ENCODE measurements around the gene PCK1. TPM values are rescaled to one million over a fixed set of nuclear protein-coding genes. Genes with fewer than 3 reads are reported as not detected.

The PCK1 gene
- total RNA-seq, 1 donor from 2014 or later, result not detected

DNA sequence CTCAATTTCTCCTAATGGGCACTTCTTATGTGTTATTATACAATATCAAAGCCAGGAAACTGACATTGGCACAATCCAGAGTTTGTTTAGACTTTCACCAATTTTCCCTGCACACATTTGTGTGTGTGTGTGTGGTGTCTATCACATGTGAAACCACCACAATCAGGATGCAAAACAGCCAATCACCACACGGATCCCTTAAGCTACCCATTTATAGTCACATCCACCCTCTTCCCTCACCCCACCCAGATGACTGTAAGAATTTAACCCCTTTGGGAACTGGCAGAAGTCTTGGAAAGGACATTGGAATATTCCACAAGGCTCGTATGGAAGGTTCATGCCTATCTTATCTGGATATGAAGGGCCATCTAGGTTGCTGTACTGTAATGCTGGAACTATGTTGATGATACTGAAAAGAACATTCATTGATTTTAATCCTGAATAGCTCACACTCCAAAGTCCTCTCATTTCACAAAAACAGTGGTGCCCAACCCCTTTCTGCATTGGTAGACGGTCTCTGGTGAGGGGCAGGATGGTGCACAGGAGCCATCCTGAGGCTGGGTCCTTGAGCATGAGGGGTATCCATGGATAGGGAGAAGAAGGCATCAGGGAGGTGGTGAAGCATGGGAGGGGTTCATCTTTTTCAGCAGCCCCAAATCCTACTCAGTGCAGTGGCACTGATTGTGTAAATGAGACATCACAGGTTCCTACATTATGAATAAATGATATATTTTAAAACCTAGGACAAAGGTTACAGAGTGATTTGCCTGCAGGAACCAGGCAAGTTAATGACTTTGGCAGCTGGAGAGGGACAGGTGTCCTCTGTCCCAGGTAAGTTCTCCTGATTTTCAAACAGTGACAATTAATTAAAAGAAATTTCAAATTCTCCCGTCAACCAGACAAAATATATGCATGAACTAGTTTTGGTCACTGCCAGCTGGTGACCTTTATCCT lies 23.9 kb upstream of the PCK1 start:
- TF ChIP-seq, protein P1, sequence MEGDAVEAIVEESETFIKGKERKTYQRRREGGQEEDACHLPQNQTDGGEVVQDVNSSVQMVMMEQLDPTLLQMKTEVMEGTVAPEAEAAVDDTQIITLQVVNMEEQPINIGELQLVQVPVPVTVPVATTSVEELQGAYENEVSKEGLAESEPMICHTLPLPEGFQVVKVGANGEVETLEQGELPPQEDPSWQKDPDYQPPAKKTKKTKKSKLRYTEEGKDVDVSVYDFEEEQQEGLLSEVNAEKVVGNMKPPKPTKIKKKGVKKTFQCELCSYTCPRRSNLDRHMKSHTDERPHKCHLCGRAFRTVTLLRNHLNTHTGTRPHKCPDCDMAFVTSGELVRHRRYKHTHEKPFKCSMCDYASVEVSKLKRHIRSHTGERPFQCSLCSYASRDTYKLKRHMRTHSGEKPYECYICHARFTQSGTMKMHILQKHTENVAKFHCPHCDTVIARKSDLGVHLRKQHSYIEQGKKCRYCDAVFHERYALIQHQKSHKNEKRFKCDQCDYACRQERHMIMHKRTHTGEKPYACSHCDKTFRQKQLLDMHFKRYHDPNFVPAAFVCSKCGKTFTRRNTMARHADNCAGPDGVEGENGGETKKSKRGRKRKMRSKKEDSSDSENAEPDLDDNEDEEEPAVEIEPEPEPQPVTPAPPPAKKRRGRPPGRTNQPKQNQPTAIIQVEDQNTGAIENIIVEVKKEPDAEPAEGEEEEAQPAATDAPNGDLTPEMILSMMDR (IDR thresholded peaks at IDR 0.05), result no peak
- no peak overlapping the region for H3K27ac Mint-ChIP-seq

DNA sequence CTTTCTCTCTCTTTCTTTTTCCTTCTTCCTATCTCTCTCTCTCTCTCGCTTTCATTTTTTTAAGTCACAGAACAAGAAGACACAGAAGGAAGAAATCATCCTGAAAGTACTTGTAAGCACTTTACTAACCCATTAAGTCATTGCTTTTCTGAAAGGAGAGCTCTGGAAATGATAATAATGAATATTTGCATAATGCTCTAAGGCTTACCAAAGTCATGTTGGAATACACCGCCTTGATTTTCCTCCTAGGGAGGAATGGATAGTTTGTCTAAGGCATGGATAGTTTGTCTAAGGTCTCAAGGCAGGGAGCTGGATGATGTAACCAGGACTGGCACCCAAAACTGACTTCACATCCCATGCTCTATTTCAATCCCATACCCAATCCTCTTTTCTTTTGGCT lies 23.1 kb upstream of the PCK1 start:
- TF ChIP-seq, protein P1 (IDR thresholded peaks at IDR 0.05), result no peak
- ChIA-PET POLR2A (no interaction called here), CTCF (no interaction called here)

More for the DNA sequence above, 23.9 kb upstream of the PCK1 start:
- ChIA-PET POLR2A (no interaction called here), CTCF (no interaction called here)
- H3K4me3 Mint-ChIP-seq, result no peak overlapping the region
- no peak for ATAC-seq (ENCODE audit: low read depth)
- H3K27me3 Mint-ChIP-seq, result peaks cover 43% of the 10 kb centered on the region
- no peak for DNase-seq
- H3K4me1 Mint-ChIP-seq, result no peaks in the 10 kb centered on the region
- H3K36me3 Mint-ChIP-seq (ENCODE audit: low read depth), result no peaks in the 10 kb centered on the region
- peaks cover 4% of the 10 kb centered on the region for H3K9me3 Mint-ChIP-seq
- intact Hi-C loops (cut with micrococcal nuclease), result no loop called here

DNA sequence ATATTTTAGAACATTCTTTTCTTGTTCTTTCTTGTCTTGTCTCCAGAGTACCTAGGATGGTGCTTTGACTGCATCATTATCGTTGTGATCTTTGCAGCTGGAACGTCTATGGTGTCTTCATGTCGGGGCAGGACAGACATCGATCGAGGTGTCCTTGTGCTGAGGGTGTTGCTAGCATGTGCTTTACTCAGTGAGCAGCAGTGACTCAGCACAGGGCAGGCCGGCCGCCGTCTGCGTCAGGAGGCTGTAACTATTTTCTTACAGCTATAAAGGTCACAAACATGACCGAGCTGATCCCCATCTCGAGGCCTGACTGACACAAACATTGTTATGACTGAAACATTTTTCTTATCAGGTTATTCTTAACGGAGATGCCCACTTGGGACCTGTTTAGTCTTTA lies 21.0 kb upstream of the PCK1 start:
- H3K4me1 Mint-ChIP-seq, result no peaks in the 10 kb centered on the region
- H3K4me3 Mint-ChIP-seq, result no peak overlapping the region
- DNase-seq (no peak), ATAC-seq (ENCODE audit: low read depth) (no peak)
- POLR2A ChIA-PET, result no interaction called here
- H3K27ac Mint-ChIP-seq, result no peak overlapping the region
- intact Hi-C loops (cut with micrococcal nuclease), result no loop called here
- TF ChIP-seq, protein P1 (IDR thresholded peaks at IDR 0.05), result no peak
- H3K9me3 Mint-ChIP-seq, result peaks cover 4% of the 10 kb centered on the region
- CTCF ChIA-PET, result no interaction called here
- H3K27me3 Mint-ChIP-seq, result peaks cover 37% of the 10 kb centered on the region
- H3K36me3 Mint-ChIP-seq (ENCODE audit: low read depth), result no peaks in the 10 kb centered on the region

More for the DNA sequence above, 23.1 kb upstream of the PCK1 start:
- intact Hi-C loops (cut with micrococcal nuclease), result no loop called here
- no peak overlapping the region for H3K4me3 Mint-ChIP-seq
- ATAC-seq (ENCODE audit: low read depth) (no peak), DNase-seq (no peak)
- peaks cover 41% of the 10 kb centered on the region for H3K27me3 Mint-ChIP-seq
- no peaks in the 10 kb centered on the region for H3K36me3 Mint-ChIP-seq (ENCODE audit: low read depth)
- peaks cover 4% of the 10 kb centered on the region for H3K9me3 Mint-ChIP-seq
- no peaks in the 10 kb centered on the region for H3K4me1 Mint-ChIP-seq
- H3K27ac Mint-ChIP-seq, result no peak overlapping the region

DNA sequence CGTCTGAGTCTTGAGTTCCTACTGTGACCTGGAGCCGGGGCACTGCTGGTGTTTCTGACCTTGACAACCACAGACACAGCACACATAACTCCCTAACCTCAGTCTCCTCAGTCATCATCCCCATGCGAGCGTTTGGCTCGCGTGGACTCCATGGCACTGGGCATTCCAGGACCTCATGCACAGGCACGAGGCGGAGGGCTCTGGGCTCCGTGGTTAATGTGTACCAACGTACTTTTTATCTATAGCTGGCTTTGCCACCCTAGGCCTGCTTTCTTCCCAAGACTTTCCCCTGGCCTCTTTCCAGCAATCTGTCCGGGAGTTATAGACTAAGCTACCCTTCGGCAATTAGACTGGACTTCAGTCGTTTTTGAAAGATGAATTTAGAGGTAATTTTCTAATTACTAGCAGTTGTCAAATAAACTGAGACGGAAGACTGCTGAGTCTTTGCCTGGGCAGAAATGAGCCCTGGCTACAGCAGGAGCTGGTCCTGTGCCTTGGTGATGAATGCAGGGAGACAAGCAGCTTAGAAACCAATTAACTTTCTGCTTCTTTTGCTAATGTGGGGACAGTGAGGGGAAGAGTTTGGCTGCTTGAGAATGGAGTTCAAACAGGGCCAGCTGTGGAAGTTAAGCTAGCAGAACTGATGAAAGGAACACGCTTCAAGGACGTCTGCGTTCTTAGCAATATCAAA lies 19.9 kb upstream of the PCK1 start:
- ATAC-seq (ENCODE audit: low read depth), result no peak
- intact Hi-C loops (cut with micrococcal nuclease), result no loop called here
- Mint-ChIP-seq H3K4me1 (no peaks in the 10 kb centered on the region), H3K27ac (no peak overlapping the region), H3K4me3 (no peak overlapping the region), H3K9me3 (peaks cover 4% of the 10 kb centered on the region), H3K27me3 (peaks cover 32% of the 10 kb centered on the region), H3K36me3 (ENCODE audit: low read depth) (no peaks in the 10 kb centered on the region)
- ChIA-PET CTCF (no interaction called here), POLR2A (no interaction called here)
- TF ChIP-seq, protein P1 (IDR thresholded peaks at IDR 0.05), result no peak
- DNase-seq, result no peak

DNA sequence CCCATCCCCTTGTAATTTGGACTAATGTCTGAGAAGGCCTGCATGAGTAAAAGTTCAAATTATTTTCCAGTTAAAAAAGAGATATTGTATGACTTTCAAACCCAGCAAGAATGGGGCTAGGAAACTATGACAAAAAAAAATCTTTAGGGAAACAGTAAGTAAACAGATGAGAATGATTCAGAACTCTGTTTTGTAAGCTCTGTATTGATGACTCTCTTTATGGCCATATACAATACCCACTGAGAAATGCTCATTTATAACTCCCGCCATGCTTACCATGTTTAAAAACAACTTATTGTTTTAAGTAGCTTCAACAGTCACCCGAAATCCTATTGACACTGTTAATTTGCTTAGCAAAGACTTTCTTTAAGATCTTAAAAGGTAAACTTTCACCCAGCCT lies 17.2 kb upstream of the PCK1 start:
- ChIA-PET CTCF (no interaction called here), POLR2A (no interaction called here)
- no peak for DNase-seq
- Mint-ChIP-seq H3K4me3 (no peak overlapping the region), H3K4me1 (no peaks in the 10 kb centered on the region), H3K27me3 (peaks cover 25% of the 10 kb centered on the region), H3K9me3 (peaks cover 4% of the 10 kb centered on the region), H3K27ac (no peak overlapping the region), H3K36me3 (ENCODE audit: low read depth) (no peaks in the 10 kb centered on the region)
- ATAC-seq (ENCODE audit: low read depth), result no peak
- intact Hi-C loops (cut with micrococcal nuclease), result no loop called here
- TF ChIP-seq, protein P1 (IDR thresholded peaks at IDR 0.05), result no peak

All from activated B cell treated with CpG ODN at 0.5 μM for 24 hours (primary cell).